Kidney epithelial cell (primary cell): ENCODE measurements around the gene PEX11A. TPM values are rescaled to one million over a fixed set of nuclear protein-coding genes. Genes with fewer than 3 reads are reported as not detected.

Experiments used
- DNase-seq: peaks from one replicate; pipeline ENCODE4 v3.0.0-alpha.2; 2010; ENCODE audit warnings: low read depth
- H3K27me3 ChIP-seq: 2 replicates; pipeline ENCODE4 v1.6.0; 2011; ENCODE audit warnings: low read length; ENCODE audit not compliant: control insufficient read depth, insufficient read depth
- H3K36me3 ChIP-seq: 2 replicates; pipeline ENCODE4 v1.5.1; 2011; ENCODE audit warnings: low read length; ENCODE audit not compliant: control insufficient read depth, insufficient read depth
- H3K4me3 ChIP-seq: 2 replicates; pipeline ENCODE4 v1.5.1; 2011; ENCODE audit warnings: low read depth, mild to moderate bottlenecking, control low read depth, low read length
- CTCF ChIP-seq: IDR thresholded peaks from 2 replicates; pipeline ENCODE4 v1.5.1; 2011; ENCODE audit warnings: mild to moderate bottlenecking, moderate library complexity, low read length, control low read depth, inconsistent platforms; ENCODE audit not compliant: insufficient read depth, poor library complexity, severe bottlenecking
- total RNA-seq: library from RNA; depleted of rRNA; stranded (reverse); fragments of >200 nt; gene quantifications from 2 replicates; pipeline ENCODE4 v1.2.3, GENCODE V29; 2015

Gene PEX11A
- total RNA-seq, 1 donor from 2014 or later, result 4.8 TPM

GRCh38 chr15:89728254-89728653 is 37.7 kb upstream of the PEX11A start:
- DNase-seq, result no peak
- Histone ChIP-seq H3K36me3 (no peaks in the 10 kb centered on the region), H3K4me3 (no peak overlapping the region), H3K27me3 (no peaks in the 10 kb centered on the region)
- no peak for TF ChIP-seq CTCF

- no peaks in the 10 kb centered on the region for H3K27me3 ChIP-seq
- no peaks in the 10 kb centered on the region for H3K36me3 ChIP-seq
- no peak for DNase-seq
- H3K4me3 ChIP-seq, result no peak overlapping the region
- TF ChIP-seq CTCF, result no peak
Observed at GRCh38 chr15:89725064-89725463, 34.5 kb upstream of the PEX11A start.

GRCh38 chr15:89724621-89725020 is 34.1 kb upstream of the PEX11A start:
- H3K4me3 ChIP-seq, result no peak overlapping the region
- DNase-seq, result no peak
- H3K27me3 ChIP-seq, result no peaks in the 10 kb centered on the region
- H3K36me3 ChIP-seq, result no peaks in the 10 kb centered on the region
- TF ChIP-seq CTCF, result no peak

GRCh38 chr15:89723031-89723430 is 32.5 kb upstream of the PEX11A start:
- no peak overlapping the region for H3K4me3 ChIP-seq
- H3K27me3 ChIP-seq, result no peaks in the 10 kb centered on the region
- no peak for DNase-seq
- H3K36me3 ChIP-seq, result no peaks in the 10 kb centered on the region
- TF ChIP-seq CTCF, result no peak

GRCh38 chr15:89714775-89715174 is 24.2 kb upstream of the PEX11A start:
- Histone ChIP-seq H3K36me3 (no peaks in the 10 kb centered on the region), H3K27me3 (no peaks in the 10 kb centered on the region), H3K4me3 (no peak overlapping the region)
- DNase-seq, result no peak
- TF ChIP-seq CTCF, result no peak

- no peak for DNase-seq
- Histone ChIP-seq H3K36me3 (no peaks in the 10 kb centered on the region), H3K27me3 (no peaks in the 10 kb centered on the region), H3K4me3 (no peak overlapping the region)
- no peak for TF ChIP-seq CTCF
Observed at GRCh38 chr15:89707577-89707976, 17.0 kb upstream of the PEX11A start.
